ENCODE data around the gene EPB41L3.

GRCh38 chr18:5516841-5517240 is 27.0 kb downstream of the EPB41L3 start:
- TF ChIP-seq CTCF (IDR thresholded peaks at IDR 0.05) (no peak), POLR2A (IDR thresholded peaks at IDR 0.05) (no peak)
